ENCODE results near the gene NDUFB3. TPM values are rescaled to one million over a fixed set of nuclear protein-coding genes. Genes with fewer than 3 reads are reported as not detected.
"Not testable (repeated sequence)": the region's sequence is repeated elsewhere in the genome, so short reads cannot be mapped to it uniquely, and the experiment has no call there.

The NDUFB3 gene
- total RNA-seq: 100 to 1,000 TPM; 115 to 116 TPM

DNA sequence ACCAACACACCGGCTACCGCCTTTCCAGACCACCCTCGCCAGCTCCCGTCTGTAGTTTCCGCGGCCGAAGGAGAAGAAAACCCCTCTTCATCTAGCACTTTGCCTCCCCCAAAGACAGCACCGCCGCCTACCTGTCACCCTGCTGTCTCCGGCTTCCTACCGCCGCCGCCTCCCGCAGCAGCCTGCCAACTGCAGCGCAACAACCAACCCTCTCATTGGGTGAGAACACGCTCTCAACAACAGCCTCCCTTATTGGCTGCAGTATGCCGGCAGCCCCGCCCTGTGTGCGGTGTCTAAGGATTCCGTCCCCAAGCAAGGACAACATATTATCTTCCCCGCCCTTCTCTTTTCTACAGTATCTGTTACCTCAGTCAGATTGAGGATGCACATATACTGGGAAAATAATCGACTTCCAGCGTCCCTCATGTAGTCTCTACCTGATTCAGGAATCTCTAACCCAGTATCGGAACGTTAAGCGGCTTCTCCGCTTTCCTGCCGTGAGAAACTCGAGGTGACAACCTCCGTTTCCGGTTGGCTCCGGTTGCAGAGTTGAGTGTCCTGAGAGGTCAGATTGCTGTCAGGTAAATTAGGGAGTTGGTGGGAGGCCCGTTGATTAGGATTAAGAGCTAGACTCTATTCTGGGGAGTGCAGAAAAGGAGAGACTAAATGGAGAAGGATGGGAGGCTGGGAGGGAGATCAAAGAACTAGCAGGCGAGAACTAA is at the start of gene NDUFB3, which contains the start of gene HYCC2:
Gene NDUFB3 (plus strand): TSS at position 523 of the 722 bp plus-strand sequence. CDS start 6,882 bp downstream, outside the sequence.
Gene HYCC2 (minus strand): TSS at position 193 of the 722 bp plus-strand sequence. CDS start 47,662 bp downstream, outside the sequence.
- DNase-seq (peak; percentile 88), ATAC-seq (ENCODE audit: low read depth) (peak; percentile 97)
- no peaks in the 10 kb centered on the region for H3K27me3 Mint-ChIP-seq
- no peaks in the 10 kb centered on the region for H3K36me3 Mint-ChIP-seq
- peak within 1 kb of the TSS; percentile 87 for H3K27ac Mint-ChIP-seq
- peaks cover 32% of the 10 kb centered on the region for H3K4me1 Mint-ChIP-seq
- H3K9me3 Mint-ChIP-seq: no peaks in the 10 kb centered on the region
- POLR2A ChIA-PET: interaction anchor here (0.6 to 3.9 kb wide), 7 partner anchors 11 to 162 kb away, joined by 3 to 35 read pairs (median 8); partner anchors contain the start of gene CFLAR
- peak within 1 kb of the TSS; percentile 90 for H3K4me3 Mint-ChIP-seq

DNA sequence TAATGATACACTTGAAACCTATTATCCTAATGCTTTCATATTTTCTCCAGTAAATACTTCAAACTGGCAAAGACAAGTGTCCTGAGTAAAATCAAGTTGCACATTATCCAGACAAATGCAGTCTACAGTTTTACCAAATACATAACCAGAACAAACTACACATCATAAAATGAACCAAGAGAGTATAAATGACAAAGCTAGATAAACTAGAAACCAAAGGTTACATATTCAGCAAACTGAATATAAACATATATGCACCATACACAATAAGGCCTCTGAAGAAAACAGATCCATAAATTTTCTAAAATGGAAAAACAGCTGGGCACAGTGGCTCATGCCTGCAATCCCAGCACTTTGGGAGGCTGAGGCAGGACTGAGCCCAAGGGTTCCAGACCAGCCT is 47.3 kb upstream of the NDUFB3 start:
- Mint-ChIP-seq H3K27ac (no peak overlapping the region), H3K4me1 (peaks cover 17% of the 10 kb centered on the region), H3K4me3 (no peak overlapping the region), H3K27me3 (no peaks in the 10 kb centered on the region), H3K36me3 (peaks cover 28% of the 10 kb centered on the region), H3K9me3 (peaks cover 5% of the 10 kb centered on the region)
- no peak for DNase-seq
- ATAC-seq (ENCODE audit: low read depth): no peak
- POLR2A ChIA-PET: no interaction called here

DNA sequence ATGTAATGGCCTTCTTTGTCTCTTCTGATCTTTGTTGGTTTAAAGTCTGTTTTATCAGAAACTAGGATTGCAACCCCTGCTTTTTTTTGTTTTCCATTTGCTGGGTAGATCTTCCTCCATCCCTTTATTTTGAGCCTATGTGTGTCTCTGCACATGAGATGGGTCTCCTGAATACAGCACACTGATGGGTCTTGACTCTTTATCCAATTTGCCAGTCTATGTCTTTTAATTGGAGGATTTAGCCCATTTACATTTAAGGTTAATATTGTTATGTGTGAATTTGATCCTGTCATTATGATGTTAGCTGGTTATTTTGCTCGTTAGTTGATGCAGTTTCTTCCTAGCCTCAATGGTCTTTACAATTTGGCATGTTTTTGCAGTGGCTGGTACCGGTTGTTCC is 37.4 kb upstream of the NDUFB3 start:
- POLR2A ChIA-PET: interaction anchor here (0.6 kb wide), 1 partner anchor 35 kb away, joined by 3 read pairs; no protein-coding TSS in a partner anchor
- peaks cover 50% of the 10 kb centered on the region for H3K36me3 Mint-ChIP-seq

DNA sequence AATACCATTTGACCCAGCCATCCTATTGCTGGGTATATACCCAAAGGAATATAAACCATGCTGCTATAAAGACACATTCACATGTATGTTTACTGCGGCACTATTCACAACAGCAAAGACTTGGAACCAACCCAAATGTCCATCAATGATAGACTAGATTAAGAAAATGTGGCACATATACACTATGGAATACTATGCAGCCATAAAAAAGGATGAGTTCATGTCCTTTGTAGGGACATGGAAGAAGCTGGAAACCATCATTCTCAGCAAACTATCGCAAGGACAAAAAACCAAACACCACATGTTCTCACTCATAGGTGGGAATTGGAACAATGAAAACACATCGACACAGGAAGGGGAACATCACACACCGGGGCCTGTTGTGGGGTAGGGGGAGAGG is 33.4 kb upstream of the NDUFB3 start:
- H3K4me1 Mint-ChIP-seq; POLR2A ChIA-PET; DNase-seq; H3K27ac Mint-ChIP-seq; H3K4me3 Mint-ChIP-seq; H3K27me3 Mint-ChIP-seq; ATAC-seq (ENCODE audit: low read depth): not testable (repeated sequence)
- Mint-ChIP-seq H3K36me3 (peaks cover 50% of the 10 kb centered on the region), H3K9me3 (peaks cover 12% of the 10 kb centered on the region)

More for the DNA sequence above, 37.4 kb upstream of the NDUFB3 start:
- H3K4me3 Mint-ChIP-seq; DNase-seq; ATAC-seq (ENCODE audit: low read depth); H3K4me1 Mint-ChIP-seq; H3K27ac Mint-ChIP-seq; H3K27me3 Mint-ChIP-seq: not testable (repeated sequence)
- H3K9me3 Mint-ChIP-seq: peaks cover 16% of the 10 kb centered on the region

DNA sequence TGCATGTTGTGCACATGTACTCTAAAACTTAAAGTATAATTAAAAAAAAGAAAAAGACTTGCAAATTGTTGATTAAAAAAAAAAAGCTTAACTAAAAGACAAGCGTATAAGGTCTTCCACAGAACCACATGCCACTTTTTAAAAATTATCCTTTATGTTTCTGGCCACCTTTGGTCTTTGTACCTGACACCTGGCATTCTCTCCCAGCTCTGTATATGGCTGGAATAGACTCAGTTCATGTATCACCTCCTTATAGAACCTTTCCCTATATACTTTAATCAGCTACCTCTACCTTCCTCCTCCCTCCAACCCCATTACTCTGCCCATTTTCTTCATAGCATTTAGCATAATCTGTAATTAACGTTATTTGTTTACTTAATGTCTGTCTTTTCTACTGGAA is 32.9 kb upstream of the NDUFB3 start:
- peaks cover 12% of the 10 kb centered on the region for H3K9me3 Mint-ChIP-seq
- H3K4me1 Mint-ChIP-seq: peaks cover 2% of the 10 kb centered on the region
- no peak overlapping the region for H3K27ac Mint-ChIP-seq
- no peak for ATAC-seq (ENCODE audit: low read depth)
- H3K4me3 Mint-ChIP-seq: no peak overlapping the region
- H3K27me3 Mint-ChIP-seq: no peaks in the 10 kb centered on the region
- POLR2A ChIA-PET: no interaction called here
- DNase-seq: no peak
- peaks cover 52% of the 10 kb centered on the region for H3K36me3 Mint-ChIP-seq

DNA sequence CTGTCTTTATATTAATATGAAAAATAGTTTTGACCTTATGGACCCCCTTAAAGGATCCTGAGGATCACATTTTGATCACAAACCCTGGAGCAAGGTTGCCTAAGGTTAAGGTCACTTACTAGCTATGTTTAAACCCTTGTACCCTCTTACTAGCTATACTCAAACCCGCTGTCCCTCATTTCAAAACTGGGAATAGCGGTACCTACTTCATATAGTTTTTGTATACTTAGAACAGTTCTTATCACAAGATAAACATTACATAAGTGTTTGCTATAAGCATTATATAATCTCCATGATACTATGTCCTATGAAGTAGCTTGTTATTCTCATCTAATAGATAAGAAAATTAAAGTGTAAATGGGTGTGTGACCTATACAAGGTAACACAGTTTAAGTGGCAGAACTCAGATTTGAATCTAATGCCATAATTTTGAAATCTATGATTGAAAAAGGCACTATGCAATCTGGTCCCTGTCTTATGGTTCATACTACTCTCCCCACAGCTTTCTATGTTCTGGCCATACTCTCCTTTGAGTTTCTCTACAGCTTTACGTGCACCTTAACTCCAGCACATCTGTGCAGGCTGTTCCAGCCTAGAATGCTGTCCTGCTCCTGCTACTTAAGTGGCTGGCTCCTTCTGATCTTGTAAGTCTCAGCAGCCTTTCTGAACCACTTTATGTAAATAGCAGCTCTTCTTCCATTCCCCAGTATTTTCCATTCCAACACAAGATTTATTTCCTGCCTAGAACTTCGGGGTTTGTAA is 30.8 kb upstream of the NDUFB3 start:
- no peak overlapping the region for H3K27ac Mint-ChIP-seq
- H3K9me3 Mint-ChIP-seq: peaks cover 10% of the 10 kb centered on the region

DNA sequence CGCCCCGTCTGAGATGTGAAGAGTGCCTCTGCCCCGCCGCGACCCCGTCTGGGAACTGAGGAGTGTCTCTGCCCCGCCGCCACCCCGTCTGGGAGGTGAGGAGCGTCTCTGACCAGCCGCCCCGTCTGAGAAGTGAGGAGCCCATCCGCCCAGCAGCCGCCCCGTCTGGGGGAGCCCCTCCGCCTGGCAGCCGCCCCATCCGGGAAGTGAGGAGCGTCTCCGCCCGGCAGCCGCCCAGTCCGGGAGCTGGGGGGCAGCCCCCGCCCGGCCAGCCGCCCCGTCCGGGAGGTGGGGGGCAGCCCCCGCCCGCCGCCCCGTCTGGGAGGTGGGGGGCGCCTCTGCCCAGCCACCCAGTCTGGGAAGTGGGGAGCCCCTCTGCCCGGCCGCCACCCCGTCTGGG is 29.4 kb upstream of the NDUFB3 start:
- H3K27ac Mint-ChIP-seq: not testable (repeated sequence)

More for the DNA sequence above, 30.8 kb upstream of the NDUFB3 start:
- Mint-ChIP-seq H3K36me3 (peaks cover 52% of the 10 kb centered on the region), H3K4me1 (peaks cover 3% of the 10 kb centered on the region), H3K4me3 (no peak overlapping the region), H3K27me3 (no peaks in the 10 kb centered on the region)
- POLR2A ChIA-PET: interaction anchor here (1.0 kb wide), 1 partner anchor 78 kb away, joined by 3 read pairs; the partner anchor contains the start of gene ORC2
- no peak for ATAC-seq (ENCODE audit: low read depth)
- DNase-seq: no peak

DNA sequence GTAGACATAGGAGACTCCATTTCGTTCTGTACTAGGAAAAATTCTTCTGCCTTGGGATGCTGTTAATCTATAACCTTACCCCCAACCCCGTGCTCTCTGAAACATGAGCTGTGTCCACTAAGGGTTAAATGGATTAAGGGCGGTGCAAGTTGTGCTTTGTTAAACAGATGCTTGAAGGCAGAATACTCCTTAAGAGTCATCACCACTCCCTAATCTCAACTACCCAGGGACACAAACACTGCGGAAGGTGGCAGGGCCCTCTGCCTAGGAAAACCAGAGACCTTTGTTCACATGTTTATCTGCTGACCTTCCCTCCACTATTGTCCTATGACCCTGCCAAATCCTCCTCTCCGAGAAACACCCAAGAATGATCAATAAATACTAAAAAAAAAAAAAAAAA is 28.8 kb upstream of the NDUFB3 start:
- H3K27me3 Mint-ChIP-seq; POLR2A ChIA-PET; H3K4me1 Mint-ChIP-seq; H3K4me3 Mint-ChIP-seq; H3K27ac Mint-ChIP-seq; H3K9me3 Mint-ChIP-seq; ATAC-seq (ENCODE audit: low read depth); DNase-seq: not testable (repeated sequence)
- H3K36me3 Mint-ChIP-seq: peaks cover 56% of the 10 kb centered on the region

More for the DNA sequence above, 29.4 kb upstream of the NDUFB3 start:
- ATAC-seq (ENCODE audit: low read depth); H3K4me1 Mint-ChIP-seq; DNase-seq; H3K27me3 Mint-ChIP-seq; H3K4me3 Mint-ChIP-seq; POLR2A ChIA-PET: not testable (repeated sequence)
- H3K36me3 Mint-ChIP-seq: peaks cover 53% of the 10 kb centered on the region
- peaks cover 10% of the 10 kb centered on the region for H3K9me3 Mint-ChIP-seq

DNA sequence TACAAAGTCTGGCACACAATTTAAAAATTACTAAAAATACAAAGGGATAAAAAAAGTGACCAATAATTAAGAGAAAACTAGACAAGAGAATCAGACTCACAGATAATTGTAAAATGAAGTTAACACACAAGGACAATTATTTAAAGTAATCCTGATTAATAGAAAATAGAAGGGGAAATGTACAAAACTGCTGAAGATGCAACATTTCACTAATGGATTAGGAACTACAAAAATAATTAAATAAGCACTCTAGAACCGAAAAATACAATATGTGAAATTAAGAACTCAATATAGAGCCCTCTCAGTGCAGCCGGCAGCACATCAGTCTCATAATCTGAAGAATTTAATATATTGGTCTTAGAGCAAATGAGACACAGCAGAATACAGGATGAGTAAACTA is 24.9 kb upstream of the NDUFB3 start:
- POLR2A ChIA-PET: no interaction called here
- Mint-ChIP-seq H3K9me3 (peaks cover 3% of the 10 kb centered on the region), H3K27ac (no peak overlapping the region), H3K36me3 (peaks cover 56% of the 10 kb centered on the region), H3K4me1 (peaks cover 4% of the 10 kb centered on the region), H3K4me3 (no peak overlapping the region), H3K27me3 (no peaks in the 10 kb centered on the region)
- ATAC-seq (ENCODE audit: low read depth) (no peak), DNase-seq (no peak)

DNA sequence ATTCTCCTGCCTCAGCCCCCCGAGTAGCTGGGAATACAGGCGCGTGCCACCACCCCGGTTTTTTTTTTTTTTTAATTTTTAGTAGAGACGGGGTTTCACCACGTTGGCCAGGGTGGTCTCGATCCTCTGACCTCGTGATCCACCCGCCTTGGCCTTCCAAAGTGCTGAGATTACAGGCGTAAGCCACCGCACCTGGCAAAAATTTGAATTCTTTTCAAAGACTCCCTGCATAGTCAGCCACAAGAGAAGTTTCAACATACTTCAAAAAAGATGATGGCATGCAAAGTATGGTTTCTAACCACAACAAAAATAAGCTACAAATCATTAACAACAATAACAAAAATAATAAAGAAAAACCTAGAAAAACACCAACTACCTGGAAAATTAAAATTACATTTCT is 22.3 kb upstream of the NDUFB3 start:
- no peak overlapping the region for H3K27ac Mint-ChIP-seq
- H3K9me3 Mint-ChIP-seq: no peaks in the 10 kb centered on the region
- POLR2A ChIA-PET: no interaction called here
- H3K27me3 Mint-ChIP-seq: no peaks in the 10 kb centered on the region
- H3K36me3 Mint-ChIP-seq: peaks cover 50% of the 10 kb centered on the region
- H3K4me1 Mint-ChIP-seq: peaks cover 12% of the 10 kb centered on the region
- DNase-seq: no peak
- no peak for ATAC-seq (ENCODE audit: low read depth)
- H3K4me3 Mint-ChIP-seq: no peak overlapping the region

DNA sequence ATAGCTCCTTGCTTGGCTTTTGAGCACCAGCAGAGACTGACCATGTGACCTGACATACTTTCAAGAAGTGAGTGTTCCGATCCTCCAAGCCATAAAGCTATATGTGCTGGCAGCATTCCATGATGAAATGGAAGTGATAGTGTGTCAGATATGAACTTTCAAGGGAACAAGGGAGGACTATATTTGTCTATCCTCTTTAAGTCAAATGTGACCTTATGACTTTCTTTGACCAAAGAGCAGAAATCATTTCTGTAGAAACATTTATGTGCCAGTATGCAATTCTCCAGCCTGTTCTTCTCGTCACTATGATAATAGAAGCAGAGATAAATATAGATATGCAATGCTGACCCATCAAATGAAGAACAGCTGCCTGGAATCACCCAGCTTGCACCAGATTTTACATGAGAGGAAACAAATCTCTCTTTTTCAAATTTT is 14.7 kb upstream of the NDUFB3 start:
- DNase-seq: no peak
- no peaks in the 10 kb centered on the region for H3K27me3 Mint-ChIP-seq
- POLR2A ChIA-PET: no interaction called here
- H3K9me3 Mint-ChIP-seq: no peaks in the 10 kb centered on the region
- H3K27ac Mint-ChIP-seq: no peak overlapping the region
- no peak overlapping the region for H3K4me3 Mint-ChIP-seq
- H3K36me3 Mint-ChIP-seq: peaks cover 30% of the 10 kb centered on the region
- H3K4me1 Mint-ChIP-seq: peaks cover 17% of the 10 kb centered on the region
- no peak for ATAC-seq (ENCODE audit: low read depth)

DNA sequence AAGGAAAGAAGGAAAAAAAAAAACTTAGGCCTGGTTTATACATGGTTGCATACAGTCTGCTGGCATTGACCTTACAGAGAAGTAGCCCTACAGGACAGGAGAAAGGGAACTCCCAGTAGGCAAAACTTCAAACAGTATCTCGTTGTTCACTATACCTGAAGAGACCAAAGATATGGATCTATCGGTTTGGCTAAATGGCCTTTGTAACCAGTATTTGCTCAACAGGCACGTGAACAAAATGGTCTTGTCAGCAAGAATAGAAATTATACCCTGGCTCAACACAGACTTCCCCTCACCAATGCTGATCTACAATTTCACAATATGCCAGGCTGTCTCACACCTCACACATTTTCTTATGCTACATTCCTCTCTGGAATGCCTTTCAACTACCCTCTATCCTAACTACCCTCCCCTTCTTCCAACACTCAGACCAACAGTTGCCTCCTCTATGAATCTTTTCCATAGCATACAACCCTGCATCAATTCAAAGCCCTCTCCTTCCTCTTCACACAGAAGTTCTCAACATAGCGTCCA is 14.0 kb upstream of the NDUFB3 start:
- DNase-seq (no peak), ATAC-seq (ENCODE audit: low read depth) (no peak)
- no peaks in the 10 kb centered on the region for H3K9me3 Mint-ChIP-seq
- no peaks in the 10 kb centered on the region for H3K27me3 Mint-ChIP-seq
- H3K4me3 Mint-ChIP-seq: no peak overlapping the region
- peaks cover 12% of the 10 kb centered on the region for H3K4me1 Mint-ChIP-seq
- H3K36me3 Mint-ChIP-seq: peaks cover 25% of the 10 kb centered on the region
- H3K27ac Mint-ChIP-seq: no peak overlapping the region
- POLR2A ChIA-PET: no interaction called here

DNA sequence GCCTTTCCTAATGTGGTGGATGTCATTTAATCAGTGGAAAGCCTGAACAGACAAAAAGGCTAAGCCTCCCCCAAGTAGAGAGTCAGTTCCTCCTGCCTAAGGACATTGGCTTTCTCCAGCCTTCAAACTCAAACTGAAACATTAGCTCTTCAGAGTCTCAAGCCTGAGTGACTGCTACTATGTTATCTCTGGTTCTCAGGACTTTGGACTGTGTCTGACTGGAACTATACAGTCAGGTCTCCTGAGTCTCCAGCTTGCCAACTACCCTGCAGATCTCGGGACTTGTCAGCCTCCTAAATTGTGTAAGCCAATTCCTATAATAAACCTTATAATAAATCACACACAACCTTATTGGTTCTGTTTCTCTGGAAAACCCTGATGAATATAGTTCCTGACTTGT is 12.9 kb upstream of the NDUFB3 start:
- no peak for DNase-seq

More for the DNA sequence above, 12.9 kb upstream of the NDUFB3 start:
- no peak overlapping the region for H3K4me3 Mint-ChIP-seq
- POLR2A ChIA-PET: no interaction called here
- H3K27ac Mint-ChIP-seq: no peak overlapping the region
- H3K9me3 Mint-ChIP-seq: no peaks in the 10 kb centered on the region
- ATAC-seq (ENCODE audit: low read depth): no peak
- peaks cover 33% of the 10 kb centered on the region for H3K36me3 Mint-ChIP-seq
- H3K4me1 Mint-ChIP-seq: peaks cover 20% of the 10 kb centered on the region
- no peaks in the 10 kb centered on the region for H3K27me3 Mint-ChIP-seq

Measured in activated naive CD8-positive, alpha-beta T cell treated with anti-CD3 and anti-CD28 coated beads, Interleukin-2, amount 10 ng/mL, durations not matched to agents 7 days and 5 days (primary cell).